HEK293T (cell line): Measurements from ENCODE around the gene HIRA.

Experiments
- FOXM1 ChIP-seq: fragments of 450-650 bp; IDR thresholded peaks from 2 replicates; pipeline ENCODE4 v1.6.1; 2017; ENCODE audit warnings: mild to moderate bottlenecking, borderline replicate concordance
- HDGF ChIP-seq: fragments of 450-650 bp; IDR thresholded peaks from 2 replicates; pipeline ENCODE4 v1.6.1; 2017; ENCODE audit warnings: antibody characterized with exemption, borderline replicate concordance
- LEF1 ChIP-seq: fragments of 450-650 bp; IDR thresholded peaks from 2 replicates; pipeline ENCODE4 v1.6.1; 2017; ENCODE audit warnings: mild to moderate bottlenecking, borderline replicate concordance
- SUZ12 ChIP-seq: fragments of 450-650 bp; IDR thresholded peaks from 2 replicates; pipeline ENCODE4 v1.6.1; 2016; ENCODE audit warnings: mild to moderate bottlenecking

DNA sequence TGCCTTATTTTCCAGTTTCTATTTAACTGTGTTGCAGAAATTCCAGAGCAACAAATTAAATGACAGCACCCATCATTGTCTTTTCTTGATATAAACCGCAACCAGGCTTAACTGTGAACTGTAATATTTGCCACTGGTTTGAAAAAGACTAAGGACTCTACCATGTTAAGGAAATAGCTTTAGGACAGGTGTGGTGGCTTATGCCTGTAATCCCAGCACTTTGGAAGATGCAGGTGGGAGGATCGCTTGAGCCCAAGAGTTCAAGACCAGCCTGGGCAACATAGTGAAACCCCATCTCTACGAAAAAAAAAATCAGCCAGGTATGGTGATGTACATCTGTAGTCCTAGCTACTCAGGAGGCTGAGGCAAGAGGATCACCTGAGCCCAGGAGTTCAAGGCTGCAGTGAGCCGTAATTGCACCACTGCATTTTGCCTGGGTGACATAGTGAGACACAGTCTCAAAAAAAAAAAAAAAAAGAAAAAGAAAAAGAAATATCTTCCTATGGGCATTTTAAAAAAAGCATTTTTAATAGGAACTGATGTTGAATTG, 28.8 kb downstream of the HIRA start:
- TF ChIP-seq SUZ12 (no peak), HDGF (no peak), FOXM1 (no peak), LEF1 (no peak)
